HUES48 (cell line): ENCODE measurements around the gene DDN.

Experiments
- H3K27ac ChIP-seq: one replicate; pipeline ENCODE4 v1.7.0; 2013; ENCODE audit warnings: low read depth, low read length, inconsistent platforms
- H3K27me3 ChIP-seq: 2 replicates; pipeline ENCODE4 v1.6.1; 2013; ENCODE audit warnings: mild to moderate bottlenecking, low read length; ENCODE audit not compliant: control insufficient read depth, insufficient read depth
- H3K36me3 ChIP-seq: 2 replicates; pipeline ENCODE4 v1.6.1; 2013; ENCODE audit warnings: low read length; ENCODE audit not compliant: control insufficient read depth, insufficient read depth
- H3K4me1 ChIP-seq: 2 replicates; pipeline ENCODE4 v1.6.1; 2013; ENCODE audit warnings: mild to moderate bottlenecking, low read length; ENCODE audit not compliant: control insufficient read depth, insufficient read depth
- H3K4me3 ChIP-seq: 2 replicates; pipeline ENCODE4 v1.5.1; 2013; ENCODE audit warnings: mild to moderate bottlenecking, low read depth, low read length
- H3K9ac ChIP-seq: 2 replicates; pipeline ENCODE4 v1.6.1; 2013; ENCODE audit warnings: mild to moderate bottlenecking, low read depth, low read length, moderate library complexity
- H3K9me3 ChIP-seq: 2 replicates; pipeline ENCODE4 v1.6.1; 2013; ENCODE audit warnings: low read length; ENCODE audit not compliant: control insufficient read depth, insufficient read depth

The DDN gene

GRCh38 chr12:49039421-49040363 is 40.5 kb upstream of the DDN start:
- H3K4me3 ChIP-seq, result no peak overlapping the region
- H3K9ac ChIP-seq, result no peak overlapping the region
- peaks cover 96% of the 10 kb centered on the region for H3K36me3 ChIP-seq
- H3K27me3 ChIP-seq, result no peaks in the 10 kb centered on the region
- H3K4me1 ChIP-seq, result no peaks in the 10 kb centered on the region
- H3K9me3 ChIP-seq, result no peaks in the 10 kb centered on the region
- H3K27ac ChIP-seq, result no peak overlapping the region

- H3K36me3 ChIP-seq, result peaks cover 96% of the 10 kb centered on the region
Measured at GRCh38 chr12:49038291-49038955, 39.2 kb upstream of the DDN start.

GRCh38 chr12:49037947-49038237 is 38.7 kb upstream of the DDN start:
- no peak overlapping the region for H3K9ac ChIP-seq
- no peak overlapping the region for H3K27ac ChIP-seq
- H3K27me3 ChIP-seq, result no peaks in the 10 kb centered on the region
- no peaks in the 10 kb centered on the region for H3K4me1 ChIP-seq
- no peak overlapping the region for H3K4me3 ChIP-seq
- H3K9me3 ChIP-seq, result no peaks in the 10 kb centered on the region
- peaks cover 96% of the 10 kb centered on the region for H3K36me3 ChIP-seq

More at GRCh38 chr12:49038291-49038955, 39.2 kb upstream of the DDN start:
- Histone ChIP-seq H3K4me1 (no peaks in the 10 kb centered on the region), H3K9ac (no peak overlapping the region), H3K4me3 (no peak overlapping the region), H3K27me3 (no peaks in the 10 kb centered on the region), H3K27ac (no peak overlapping the region), H3K9me3 (no peaks in the 10 kb centered on the region)

GRCh38 chr12:49037111-49037946 is 38.2 kb upstream of the DDN start:
- no peaks in the 10 kb centered on the region for H3K4me1 ChIP-seq
- no peaks in the 10 kb centered on the region for H3K27me3 ChIP-seq
- no peak overlapping the region for H3K4me3 ChIP-seq
- no peak overlapping the region for H3K27ac ChIP-seq
- peaks cover 96% of the 10 kb centered on the region for H3K36me3 ChIP-seq
- no peak overlapping the region for H3K9ac ChIP-seq
- H3K9me3 ChIP-seq, result no peaks in the 10 kb centered on the region

GRCh38 chr12:49036029-49036428 is 36.9 kb upstream of the DDN start:
- H3K4me1 ChIP-seq, result no peaks in the 10 kb centered on the region
- H3K27ac ChIP-seq, result no peak overlapping the region
- peaks cover 96% of the 10 kb centered on the region for H3K36me3 ChIP-seq
- no peak overlapping the region for H3K9ac ChIP-seq
- no peak overlapping the region for H3K4me3 ChIP-seq
- no peaks in the 10 kb centered on the region for H3K9me3 ChIP-seq
- H3K27me3 ChIP-seq, result no peaks in the 10 kb centered on the region

GRCh38 chr12:49034286-49034622 is 35.1 kb upstream of the DDN start:
- Histone ChIP-seq H3K27ac (no peak overlapping the region), H3K4me3 (no peak overlapping the region), H3K9me3 (no peaks in the 10 kb centered on the region), H3K4me1 (no peaks in the 10 kb centered on the region), H3K27me3 (no peaks in the 10 kb centered on the region), H3K9ac (no peak overlapping the region), H3K36me3 (peaks cover 96% of the 10 kb centered on the region)

GRCh38 chr12:49033611-49034285 is 34.6 kb upstream of the DDN start:
- Histone ChIP-seq H3K4me3 (no peak overlapping the region), H3K27me3 (no peaks in the 10 kb centered on the region), H3K36me3 (peaks cover 96% of the 10 kb centered on the region), H3K27ac (no peak overlapping the region), H3K9me3 (no peaks in the 10 kb centered on the region), H3K4me1 (no peaks in the 10 kb centered on the region), H3K9ac (no peak overlapping the region)

GRCh38 chr12:49032679-49033447 is 33.7 kb upstream of the DDN start:
- Histone ChIP-seq H3K4me1 (no peaks in the 10 kb centered on the region), H3K27me3 (no peaks in the 10 kb centered on the region), H3K4me3 (no peak overlapping the region), H3K9ac (no peak overlapping the region), H3K9me3 (no peaks in the 10 kb centered on the region), H3K27ac (no peak overlapping the region), H3K36me3 (peaks cover 96% of the 10 kb centered on the region)

GRCh38 chr12:49032276-49032675 is 33.1 kb upstream of the DDN start:
- no peak overlapping the region for H3K27ac ChIP-seq
- H3K4me1 ChIP-seq, result no peaks in the 10 kb centered on the region
- H3K27me3 ChIP-seq, result no peaks in the 10 kb centered on the region
- no peaks in the 10 kb centered on the region for H3K9me3 ChIP-seq
- peaks cover 96% of the 10 kb centered on the region for H3K36me3 ChIP-seq
- no peak overlapping the region for H3K4me3 ChIP-seq
- no peak overlapping the region for H3K9ac ChIP-seq

GRCh38 chr12:49031573-49032161 is 32.5 kb upstream of the DDN start:
- Histone ChIP-seq H3K9me3 (no peaks in the 10 kb centered on the region), H3K27me3 (no peaks in the 10 kb centered on the region), H3K4me1 (no peaks in the 10 kb centered on the region), H3K4me3 (no peak overlapping the region), H3K9ac (no peak overlapping the region), H3K27ac (no peak overlapping the region), H3K36me3 (peaks cover 95% of the 10 kb centered on the region)
